Tibial nerve (tissue), 4 donors: Measurements from ENCODE around the gene CAB39. TPM values are rescaled to one million over a fixed set of nuclear protein-coding genes. Genes with fewer than 3 reads are reported as not detected.

Experiments
- DNase-seq, 2 donors: peaks; one replicate each; pipeline ENCODE4 v3.0.0-alpha.2; 2019; ENCODE audit warnings: low spot score in 2 of 2
- H3K27ac ChIP-seq, 4 donors: fragments of 200-600 bp; sonication (generic) in 3 of 4; one replicate each; pipeline ENCODE4 v1.5.1; 2017 to 2019; ENCODE audit warnings: mild to moderate bottlenecking in 1 of 4
- H3K27me3 ChIP-seq, 2 donors: fragments of 200-600 bp; sonication (generic) in 1 of 2; one replicate each; pipeline versions ENCODE4 v1.5.1 to v1.6.0; 2017 to 2019
- H3K36me3 ChIP-seq, 3 donors: fragments of 200-600 bp; sonication (generic); one replicate each; pipeline ENCODE4 v1.5.1; 2018 to 2019
- H3K4me1 ChIP-seq, 4 donors: fragments of 200-600 bp; sonication (generic) in 3 of 4; one replicate each; pipeline ENCODE4 v1.5.1; 2017 to 2019
- H3K4me3 ChIP-seq, 4 donors: fragments of 200-600 bp; sonication (generic) in 3 of 4; one replicate each; pipeline ENCODE4 v1.5.1; 2017 to 2019; ENCODE audit warnings: mild to moderate bottlenecking in 1 of 4, moderate library complexity in 1 of 4
- H3K9me3 ChIP-seq, 4 donors: fragments of 200-600 bp; sonication (generic) in 3 of 4; one replicate each; pipeline ENCODE4 v1.5.1; 2017 to 2019
- EP300 ChIP-seq, 2 donors: sonication (generic); formaldehyde crosslinking; IDR thresholded peaks; one replicate each; pipeline ENCODE4 v1.6.1; 2017; ENCODE audit warnings: antibody characterized with exemption in 2 of 2, mild to moderate bottlenecking in 1 of 2
- POLR2A ChIP-seq, 2 donors: fragments of 450-650 bp; IDR thresholded peaks; one replicate each; pipeline ENCODE4 v1.6.1; 2017; ENCODE audit warnings: antibody characterized with exemption in 2 of 2, mild to moderate bottlenecking in 2 of 2, moderate library complexity in 2 of 2
- WGBS, 2 donors: methylation state at CpG; one replicate each; pipeline ENCODE4 v1.1.5; 2018; 5-methylcytosine and 5-hydroxymethylcytosine counted together
- total RNA-seq, 4 donors: library from RNA; depleted of rRNA; stranded (reverse); fragments of >200 nt; gene quantifications; one replicate each; pipeline ENCODE4 v1.1.0, GENCODE V29; 2016
- TF ChIP-seq, protein P1 (sequence below), 5 experiments: fragments of 200-600 bp in 3 of 5; fragments of 450-650 bp in 2 of 5; sonication (generic) in 3 of 5; IDR thresholded peaks; one replicate each; pipeline ENCODE4 v1.5.1; 2016 to 2019; ENCODE audit warnings: antibody characterized with exemption in 5 of 5, mild to moderate bottlenecking in 3 of 5, moderate library complexity in 2 of 5

CAB39 gene
- total RNA-seq, 4 donors from 2014 or later = 60.0 to 82.2 (median 69.7) TPM

DNA sequence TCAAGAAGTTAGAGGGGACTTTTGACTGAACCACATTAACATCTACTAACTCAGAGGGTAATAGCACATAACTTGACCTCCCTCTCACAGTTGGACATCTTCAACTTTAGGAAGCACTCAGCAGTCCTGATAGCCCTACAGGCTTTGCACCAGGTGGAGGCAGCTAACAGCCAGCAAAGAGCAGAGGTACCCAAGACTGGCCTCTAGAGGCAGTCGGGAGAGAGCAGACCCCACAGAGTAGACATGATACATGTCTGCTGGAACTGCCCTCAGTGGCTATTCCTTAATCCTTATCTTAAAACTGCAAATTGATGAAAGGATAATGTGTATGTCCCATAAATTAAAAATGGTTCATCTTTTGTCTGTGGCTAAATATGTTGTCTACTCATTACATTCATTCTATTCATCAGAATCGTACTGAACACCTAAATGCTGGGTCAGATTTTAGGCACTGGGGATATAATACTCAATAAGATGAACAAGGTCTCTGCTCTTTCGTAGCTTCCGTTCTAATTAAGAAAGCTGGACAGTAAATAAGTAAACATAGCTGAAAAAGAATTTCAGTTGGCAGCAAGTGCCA lies 49.8 kb downstream of the CAB39 start:
- 79 to 82% methylated on average over 4 of the region's 4 CpGs for WGBS, 2 donors
- H3K36me3 ChIP-seq = peaks cover 0 to 60% (median 0%) of the 10 kb centered on the region in 3 donors
- H3K4me3 ChIP-seq = no peak overlapping the region
- H3K4me1 ChIP-seq = peaks cover 0 to 23% (median 7%) of the 10 kb centered on the region in 4 donors
- H3K27ac ChIP-seq = no peak overlapping the region
- TF ChIP-seq, protein P1, sequence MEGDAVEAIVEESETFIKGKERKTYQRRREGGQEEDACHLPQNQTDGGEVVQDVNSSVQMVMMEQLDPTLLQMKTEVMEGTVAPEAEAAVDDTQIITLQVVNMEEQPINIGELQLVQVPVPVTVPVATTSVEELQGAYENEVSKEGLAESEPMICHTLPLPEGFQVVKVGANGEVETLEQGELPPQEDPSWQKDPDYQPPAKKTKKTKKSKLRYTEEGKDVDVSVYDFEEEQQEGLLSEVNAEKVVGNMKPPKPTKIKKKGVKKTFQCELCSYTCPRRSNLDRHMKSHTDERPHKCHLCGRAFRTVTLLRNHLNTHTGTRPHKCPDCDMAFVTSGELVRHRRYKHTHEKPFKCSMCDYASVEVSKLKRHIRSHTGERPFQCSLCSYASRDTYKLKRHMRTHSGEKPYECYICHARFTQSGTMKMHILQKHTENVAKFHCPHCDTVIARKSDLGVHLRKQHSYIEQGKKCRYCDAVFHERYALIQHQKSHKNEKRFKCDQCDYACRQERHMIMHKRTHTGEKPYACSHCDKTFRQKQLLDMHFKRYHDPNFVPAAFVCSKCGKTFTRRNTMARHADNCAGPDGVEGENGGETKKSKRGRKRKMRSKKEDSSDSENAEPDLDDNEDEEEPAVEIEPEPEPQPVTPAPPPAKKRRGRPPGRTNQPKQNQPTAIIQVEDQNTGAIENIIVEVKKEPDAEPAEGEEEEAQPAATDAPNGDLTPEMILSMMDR (IDR thresholded peaks at IDR 0.05) = no peak
- no peak for TF ChIP-seq EP300 (IDR thresholded peaks at IDR 0.05)
- no peak for TF ChIP-seq POLR2A (IDR thresholded peaks at IDR 0.05)
- no peak for DNase-seq
- no peaks in the 10 kb centered on the region for H3K27me3 ChIP-seq
- H3K9me3 ChIP-seq = no peaks in the 10 kb centered on the region

DNA sequence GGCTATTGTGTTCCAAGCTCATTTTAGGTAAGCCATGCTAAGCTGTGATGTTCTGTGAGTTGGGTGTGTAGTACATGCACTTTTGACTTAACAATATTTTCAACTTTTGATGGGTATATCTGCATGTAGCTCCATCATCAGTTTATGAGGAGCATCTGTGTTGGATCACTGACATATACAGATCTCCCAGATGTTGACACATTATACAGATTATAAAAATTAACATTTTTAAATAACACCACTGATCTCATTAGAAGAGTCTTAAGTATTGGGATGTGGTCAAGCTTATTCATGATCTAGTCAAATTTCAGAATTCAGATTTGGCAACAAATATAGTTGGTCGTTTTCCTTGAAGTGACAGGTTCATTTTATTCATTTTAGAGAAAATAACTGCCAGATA lies 51.7 kb downstream of the CAB39 start:
- WGBS, 2 donors = 63 to 73% methylated on average over 1 of the region's 1 CpG
- no peak for DNase-seq
- no peak for TF ChIP-seq POLR2A (IDR thresholded peaks at IDR 0.05)
- TF ChIP-seq EP300 (IDR thresholded peaks at IDR 0.05) = no peak
- TF ChIP-seq, protein P1 (IDR thresholded peaks at IDR 0.05) = no peak
- Histone ChIP-seq H3K9me3 (no peaks in the 10 kb centered on the region), H3K27ac (no peak overlapping the region), H3K36me3 (peaks cover 0 to 64% (median 0%) of the 10 kb centered on the region in 3 donors), H3K4me3 (no peak overlapping the region), H3K4me1 (peaks cover 0 to 5% (median under 1%) of the 10 kb centered on the region in 4 donors), H3K27me3 (no peaks in the 10 kb centered on the region)

DNA sequence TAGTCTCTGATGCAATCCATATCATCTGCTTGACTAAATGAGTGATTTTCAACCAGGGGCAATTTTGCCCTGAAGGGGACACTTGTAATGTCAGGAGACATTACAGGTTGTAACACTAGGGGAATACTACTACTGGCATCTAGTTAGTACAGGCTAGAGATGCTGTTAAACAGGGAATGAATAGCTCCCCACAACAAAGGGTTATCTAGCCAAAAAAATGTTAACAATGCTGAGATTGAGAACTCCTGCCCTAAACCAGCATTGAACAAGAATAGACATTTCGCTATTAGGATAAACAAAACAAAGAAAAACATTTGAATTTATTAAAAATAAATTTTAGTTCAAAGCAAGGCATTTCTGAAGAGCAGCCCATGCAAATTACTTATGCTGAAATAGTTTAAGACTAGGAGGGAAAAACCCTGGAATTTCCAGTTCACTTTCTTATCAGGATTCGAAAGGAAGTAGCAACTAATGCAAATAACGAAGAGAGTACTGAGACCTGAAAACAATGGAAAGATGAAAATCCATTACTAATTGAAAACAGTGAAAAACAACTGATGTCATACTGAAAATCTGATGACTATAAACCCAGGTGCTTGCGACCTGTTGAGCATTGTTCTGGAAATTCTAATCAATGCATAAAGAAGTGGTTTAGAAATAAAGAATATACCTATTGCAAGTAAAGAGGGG lies 53.1 kb downstream of the CAB39 start:
- Histone ChIP-seq H3K4me1 (no peaks in the 10 kb centered on the region), H3K27me3 (no peaks in the 10 kb centered on the region), H3K4me3 (no peak overlapping the region), H3K27ac (no peak overlapping the region), H3K36me3 (peaks cover 0 to 59% (median 0%) of the 10 kb centered on the region in 3 donors), H3K9me3 (no peaks in the 10 kb centered on the region)
- DNase-seq = no peak
- WGBS, 2 donors = 73 to 80% methylated on average over 4 of the region's 4 CpGs
- TF ChIP-seq EP300 (IDR thresholded peaks at IDR 0.05) (no peak), POLR2A (IDR thresholded peaks at IDR 0.05) (no peak)
- TF ChIP-seq, protein P1 (IDR thresholded peaks at IDR 0.05) = no peak

DNA sequence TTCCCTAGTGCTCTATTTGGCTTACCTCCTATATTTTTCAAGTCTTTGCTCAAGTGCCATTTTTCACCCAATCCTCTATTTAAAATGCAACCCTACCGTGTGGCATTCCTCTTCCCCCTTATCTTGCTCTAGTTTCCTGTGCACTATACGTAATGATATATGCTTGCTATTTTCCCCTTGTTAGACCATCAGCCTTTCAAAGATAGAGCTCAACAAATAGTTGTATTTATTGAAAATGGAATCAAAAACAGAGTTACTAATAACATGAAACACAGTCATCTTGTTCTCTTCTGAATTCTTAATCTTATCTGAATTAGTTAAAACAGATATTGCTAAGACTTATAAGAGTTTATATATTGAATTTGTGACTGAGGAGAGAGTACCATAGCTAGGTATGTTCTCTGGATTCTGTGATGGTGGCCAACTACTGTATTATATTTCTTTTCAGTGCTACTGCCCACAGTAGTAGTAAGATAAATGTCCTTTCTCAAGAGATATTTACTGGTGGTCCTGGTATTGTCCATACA lies 55.3 kb downstream of the CAB39 start:
- no peak overlapping the region for H3K4me3 ChIP-seq

DNA sequence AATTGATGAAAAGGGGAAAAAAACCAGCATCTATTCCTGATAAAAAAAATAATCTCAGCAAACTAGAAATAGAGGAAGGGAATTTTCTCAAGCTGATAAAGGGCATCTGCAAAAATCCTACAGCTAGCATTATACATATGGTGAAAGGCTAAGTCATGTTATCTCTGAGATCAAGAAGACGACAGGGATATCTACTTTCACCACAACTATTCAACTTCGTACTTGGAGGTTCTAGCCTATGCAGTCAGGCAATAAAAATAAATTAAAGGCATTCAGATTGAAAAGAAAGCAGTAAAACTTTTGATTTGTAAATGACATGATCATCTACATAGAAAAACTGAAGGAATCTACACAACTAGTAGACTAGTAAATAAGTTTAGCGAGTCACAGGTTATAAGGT lies 58.2 kb downstream of the CAB39 start:
- peaks cover 0 to 3% (median 0%) of the 10 kb centered on the region in 4 donors for H3K9me3 ChIP-seq
- peaks cover 0 to 25% (median 0%) of the 10 kb centered on the region in 3 donors for H3K36me3 ChIP-seq
- no peak overlapping the region for H3K4me3 ChIP-seq
- H3K27ac ChIP-seq = no peak overlapping the region
- DNase-seq = no peak
- TF ChIP-seq, protein P1 (IDR thresholded peaks at IDR 0.05) = no peak
- TF ChIP-seq EP300 (IDR thresholded peaks at IDR 0.05) (no peak), POLR2A (IDR thresholded peaks at IDR 0.05) (no peak)
- no peaks in the 10 kb centered on the region for H3K27me3 ChIP-seq
- H3K4me1 ChIP-seq = peaks cover 0 to 15% (median 0%) of the 10 kb centered on the region in 4 donors
- WGBS, 2 donors = 91 to 98% methylated on average over 3 of the region's 3 CpGs

More for the DNA sequence above, 55.3 kb downstream of the CAB39 start:
- no peak for DNase-seq
- Histone ChIP-seq H3K36me3 (peaks cover 0 to 52% (median 0%) of the 10 kb centered on the region in 3 donors), H3K4me1 (no peaks in the 10 kb centered on the region), H3K27me3 (no peaks in the 10 kb centered on the region), H3K27ac (no peak overlapping the region), H3K9me3 (peaks cover 0 to 3% (median 0%) of the 10 kb centered on the region in 4 donors)
- WGBS, 2 donors = 91 to 95% methylated on average over 2 of the region's 2 CpGs
- TF ChIP-seq POLR2A (IDR thresholded peaks at IDR 0.05) = no peak
- no peak for TF ChIP-seq EP300 (IDR thresholded peaks at IDR 0.05)
